ENCODE results near the gene AMMECR1L. TPM values are rescaled to one million over a fixed set of nuclear protein-coding genes. Genes with fewer than 3 reads are reported as not detected.

Gene AMMECR1L
- total and polyA plus RNA-seq, 2 of the 13 experiments (the other 11 are each of a cell fraction or from before 2014, with no cell fraction given), result 9.1 to 14.2 TPM

- intact Hi-C loops (cut with micrococcal nuclease; ENCODE audit: unreplicated experiment), result no loop called here
- no peak overlapping the region for H3K4me2 ChIP-seq (ENCODE audit: low read depth, low read length)
- ChIA-PET CTCF (ENCODE audit: low intra/inter-chr PET ratio, low total read pairs) (no interaction called here), POLR2A (interaction anchor here (2.2 kb wide), 1 partner anchor 9 kb away, joined by 5 read pairs; no protein-coding TSS in a partner anchor)
- peaks cover 6 to 15% of the 10 kb centered on the region in 2 experiments; a peak in 4 of 5 replicates for H3K36me3 ChIP-seq (replicated peaks in 1 of 2; ENCODE audit: control insufficient read depth in 1 of 2, insufficient read depth in 2 of 2, low read length in 2 of 2)
- H3K9ac ChIP-seq (ENCODE audit: insufficient read depth, low read depth, low read length), result no peak overlapping the region
- in situ Hi-C loops (cut with HindIII; ENCODE audit: extremely low pct_ligation_motif_present, low pct_unique_long_range_greater_than_20kb), result no loop called here
- 0 out of 2 replicates have a peak, but pooled peaks have one; percentile 25 for TF ChIP-seq PHF20 (CRISPR knock-in tag; IDR thresholded peaks at IDR 0.05)
- peak; percentile 89 for TF ChIP-seq AGO2 (optimal IDR thresholded peaks at IDR 0.05; ENCODE audit: low read depth, low read length)
- no peak for TF ChIP-seq HMG20A (CRISPR knock-in tag; IDR thresholded peaks at IDR 0.05; ENCODE audit: borderline replicate concordance)
- no peaks in the 10 kb centered on the region for H4K20me1 ChIP-seq (ENCODE audit: insufficient read depth, low read length)
- no peaks in the 10 kb centered on the region for H3K4me1 ChIP-seq (ENCODE audit: insufficient read depth, low read length)
- no peaks in the 10 kb centered on the region for H3K9me3 ChIP-seq (ENCODE audit: low read length)
- H3K27ac ChIP-seq (ENCODE audit: extremely low read length, insufficient read depth, low read length), result no peak overlapping the region
- H3K27me3 ChIP-seq (ENCODE audit: control insufficient read depth in 1 of 2, insufficient read depth in 2 of 2, low read length in 2 of 2), result no peaks in the 10 kb centered on the region
- no TSS peak for BruUV-seq (replicated peaks)
- no peaks in the 10 kb centered on the region for H3K79me2 ChIP-seq (ENCODE audit: insufficient read depth, low read length)
- no peak for DNase-seq (ENCODE audit: low spot score)
- 86% methylated on average over 20 of the region's 20 CpGs for WGBS (ENCODE audit: low lambda C conversion rate)
- H2AFZ ChIP-seq (ENCODE audit: low read length), result no peak overlapping the region
- no peak overlapping the region for H3K4me3 ChIP-seq (replicated peaks in 1 of 3; ENCODE audit: insufficient read depth in 1 of 3, low read depth in 2 of 3, low read length in 3 of 3)
- ATAC-seq, result peak; percentile 58
- no peak for FAIRE-seq
Observed at GRCh38 chr2:127841466-127842178, 44.1 kb downstream of the AMMECR1L start.

GRCh38 chr2:127840893-127841292, 44.9 kb downstream of the AMMECR1L start:
- TF ChIP-seq ZNF530 (CRISPR knock-in tag; IDR thresholded peaks at IDR 0.05; ENCODE audit: low read depth) (no peak), TOE1 (CRISPR knock-in tag; IDR thresholded peaks at IDR 0.05) (no peak), POGK (CRISPR knock-in tag; conservative IDR thresholded peaks at IDR 0.05) (no peak), MXD4 (CRISPR knock-in tag; IDR thresholded peaks at IDR 0.05) (no peak)
- WGBS (ENCODE audit: low lambda C conversion rate), result 57% methylated on average over 4 of the region's 4 CpGs
- H3K27ac ChIP-seq (ENCODE audit: extremely low read length, insufficient read depth, low read length), result no peak overlapping the region
- no peaks in the 10 kb centered on the region for H3K9me3 ChIP-seq (ENCODE audit: low read length)
- CTCF ChIA-PET (ENCODE audit: low intra/inter-chr PET ratio, low total read pairs), result no interaction called here
- H3K4me2 ChIP-seq (ENCODE audit: low read depth, low read length), result no peak overlapping the region
- ATAC-seq (no peak), FAIRE-seq (no peak), DNase-seq (ENCODE audit: low spot score) (no peak)
- no peaks in the 10 kb centered on the region for H4K20me1 ChIP-seq (ENCODE audit: insufficient read depth, low read length)
- H3K36me3 ChIP-seq (replicated peaks in 1 of 2; ENCODE audit: control insufficient read depth in 1 of 2, insufficient read depth in 2 of 2, low read length in 2 of 2), result peaks cover 3 to 9% of the 10 kb centered on the region in 2 experiments; a peak in 2 of 5 replicates
- no peaks in the 10 kb centered on the region for H3K27me3 ChIP-seq (ENCODE audit: control insufficient read depth in 1 of 2, insufficient read depth in 2 of 2, low read length in 2 of 2)
- no TSS peak for BruUV-seq (replicated peaks)
- no peak overlapping the region for H2AFZ ChIP-seq (ENCODE audit: low read length)
- intact Hi-C loops (cut with micrococcal nuclease; ENCODE audit: unreplicated experiment), result no loop called here
- H3K9ac ChIP-seq (ENCODE audit: insufficient read depth, low read depth, low read length), result no peak overlapping the region
- no peaks in the 10 kb centered on the region for H3K4me1 ChIP-seq (ENCODE audit: insufficient read depth, low read length)
- H3K79me2 ChIP-seq (ENCODE audit: insufficient read depth, low read length), result no peaks in the 10 kb centered on the region
- in situ Hi-C loops (cut with HindIII; ENCODE audit: extremely low pct_ligation_motif_present, low pct_unique_long_range_greater_than_20kb), result no loop called here
- POLR2A ChIA-PET, result interaction anchor here (2.2 kb wide), 1 partner anchor 9 kb away, joined by 5 read pairs; no protein-coding TSS in a partner anchor
- H3K4me3 ChIP-seq (replicated peaks in 1 of 3; ENCODE audit: insufficient read depth in 1 of 3, low read depth in 2 of 3, low read length in 3 of 3), result no peak overlapping the region

Measured in HepG2 (cell line).